GM12891 (cell line): ENCODE measurements around the gene TXNDC12.

Experiments
- POLR2A ChIP-seq: IDR thresholded peaks from 2 replicates; pipeline ENCODE4 v1.6.1; 2011; ENCODE audit warnings: low read depth, low read length, control low read depth
- POLR2AphosphoS5 ChIP-seq: IDR thresholded peaks from 2 replicates; pipeline ENCODE4 v1.6.1; 2011; ENCODE audit warnings: low read depth, low read length, control low read depth
- SPI1 ChIP-seq: IDR thresholded peaks from 2 replicates; pipeline ENCODE4 v1.6.1; 2011; ENCODE audit warnings: low read depth, low read length, control low read depth
- TAF1 ChIP-seq: IDR thresholded peaks from 2 replicates; pipeline ENCODE4 v1.6.1; 2011; ENCODE audit warnings: low read depth, low read length, control low read depth

- TF ChIP-seq POLR2AphosphoS5 (no peak), POLR2A (no peak), TAF1 (no peak), SPI1 (no peak)
Observed at GRCh38 chr1:52070704-52071103, 15.7 kb upstream of the TXNDC12 start.
